K562 (cell line): ENCODE results near the gene MYH7. TPM values are rescaled to one million over a fixed set of nuclear protein-coding genes. Genes with fewer than 3 reads are reported as not detected.

Source experiments
- ATAC-seq: fragments of 200-7000 bp; cut with Tn5 transposase; 3 replicates; pipeline ENCODE4 v1.9.1; 2020; ENCODE audit warnings: moderate library complexity
- BruUV-seq: library from RNA; stranded (reverse); fragments of 400-500 nt; replicated peaks from 2 replicates; lab custom pipeline; 2021; lab: Mats Ljungman, UMichigan
- CTCF ChIA-PET: fragments of 300-600 bp; formaldehyde crosslinking; extraction: SDS; loops from one replicate; lab custom pipeline; 2021; ENCODE audit warnings: low intra/inter-chr PET ratio; lab: Yijun Ruan, JAX
- POLR2A ChIA-PET: fragments of 300-600, 350-650 bp; sonication (Branson Sonifier 250); formaldehyde crosslinking; extraction: SDS; loops from one replicate; lab custom pipeline; 2021; ENCODE audit warnings: antibody characterized with exemption, inconsistent platforms; lab: Yijun Ruan, JAX
- DNase-seq, 4 experiments: peaks; one replicate each; pipeline versions ENCODE4 v3.0.0 to v3.0.0-alpha.2; 2011 to 2018; ENCODE audit warnings: low spot score in 3 of 4, mixed read lengths in 3 of 4; ENCODE audit errors: extremely low read depth in 1 of 4
- FAIRE-seq: peaks from 2 replicates; lab custom pipeline; 2011; peaks lifted over from hg19 to GRCh38; lab: Jason Lieb, UNC
- H2AFZ ChIP-seq: 2 replicates; pipeline ENCODE4 v1.6.0; 2011; ENCODE audit warnings: low read depth, low read length, control low read depth, inconsistent platforms
- H3K27ac ChIP-seq: fragments of 200-600 bp; 3 replicates; pipeline ENCODE4 v1.8.0; 2011; ENCODE audit warnings: low read depth, mild to moderate bottlenecking, control low read depth, inconsistent platforms, low read length, moderate library complexity, mixed read lengths; ENCODE audit errors: extremely low read depth
- H3K27me3 ChIP-seq, 2 experiments: fragments of 300-600 bp in 1 of 2; 2 replicates in 1 of 2; 3 replicates in 1 of 2; pipeline versions ENCODE4 v1.6.0 to v1.8.0; 2011; ENCODE audit warnings: inconsistent platforms in 2 of 2, low read length in 2 of 2, mild to moderate bottlenecking in 1 of 2, mixed read lengths in 1 of 2, moderate library complexity in 1 of 2; ENCODE audit not compliant: control insufficient read depth in 2 of 2, insufficient read depth in 2 of 2
- H3K36me3 ChIP-seq: fragments of 300-600 bp; 3 replicates; pipeline ENCODE4 v1.8.0; 2011; ENCODE audit warnings: mild to moderate bottlenecking, low read length, inconsistent platforms; ENCODE audit not compliant: control insufficient read depth, insufficient read depth
- H3K4me1 ChIP-seq, 2 experiments: fragments of 200-600 bp in 1 of 2; replicated peaks in 1 of 2; 2 replicates in 1 of 2; 3 replicates in 1 of 2; pipeline versions ENCODE4 v1.5.1 to v1.8.0; 2011; ENCODE audit warnings: inconsistent platforms in 2 of 2, low read length in 2 of 2, mild to moderate bottlenecking in 1 of 2, mixed read lengths in 1 of 2, moderate library complexity in 1 of 2; ENCODE audit not compliant: control insufficient read depth in 2 of 2, insufficient read depth in 2 of 2
- H3K4me2 ChIP-seq: 2 replicates; pipeline ENCODE4 v1.6.1; 2011; ENCODE audit warnings: low read length, control low read depth, inconsistent platforms, mixed read lengths; ENCODE audit not compliant: insufficient read depth
- H3K4me3 ChIP-seq: fragments of 200-600 bp; sonication (generic), shearing (Covaris generic); 2 replicates; pipeline ENCODE4 v1.5.1; 2016; ENCODE audit warnings: control low read depth, inconsistent platforms
- H3K79me2 ChIP-seq: fragments of 200-600 bp; 3 replicates; pipeline ENCODE4 v1.8.0; 2011; ENCODE audit warnings: low read length, inconsistent platforms; ENCODE audit not compliant: control insufficient read depth, insufficient read depth
- H3K9ac ChIP-seq, 2 experiments: 2 replicates each; pipeline versions ENCODE4 v1.6.0 to v1.6.1; 2011; ENCODE audit warnings: low read depth in 2 of 2, low read length in 2 of 2, control low read depth in 1 of 2, inconsistent platforms in 1 of 2, mild to moderate bottlenecking in 1 of 2, mixed read lengths in 1 of 2; ENCODE audit not compliant: insufficient read depth in 1 of 2
- H3K9me1 ChIP-seq: one replicate; pipeline ENCODE4 v1.6.0; 2011; ENCODE audit warnings: inconsistent platforms, mild to moderate bottlenecking, low read length, moderate library complexity; ENCODE audit not compliant: control insufficient read depth, insufficient read depth
- H3K9me3 ChIP-seq: replicated peaks from 2 replicates; pipeline ENCODE4 v1.5.1; 2011; ENCODE audit warnings: low read depth, low read length, inconsistent platforms; ENCODE audit not compliant: control insufficient read depth, insufficient read depth
- H4K20me1 ChIP-seq: replicated peaks from 2 replicates; pipeline ENCODE4 v1.6.1; 2011; ENCODE audit warnings: low read length, inconsistent platforms, mixed read lengths; ENCODE audit not compliant: control insufficient read depth, insufficient read depth
- ARID1B ChIP-seq: fragments of 450-650 bp; IDR thresholded peaks from 2 replicates; pipeline ENCODE4 v1.6.1; 2016; ENCODE audit warnings: antibody characterized with exemption, mild to moderate bottlenecking, inconsistent platforms
- FOXP1 ChIP-seq: sonication (generic); formaldehyde crosslinking; IDR thresholded peaks from 2 replicates; pipeline ENCODE4 v1.8.0; 2022; ENCODE audit warnings: mild to moderate bottlenecking, missing genetic modification reagents
- TARDBP ChIP-seq: fragments of 450-650 bp; IDR thresholded peaks from 2 replicates; pipeline ENCODE4 v1.6.1; 2016
- ZNF3 ChIP-seq: fragments of 250-450 bp; sonication (Bioruptor Pico); IDR thresholded peaks from 2 replicates; pipeline ENCODE4 v1.5.0; 2021; ENCODE audit warnings: mild to moderate bottlenecking, moderate library complexity
- WGBS: fragments of 100-300 bp; shearing (Covaris generic); methylation state at CpG from one replicate; pipeline ENCODE4 v1.1.6; 2016; ENCODE audit warnings: low coverage, mixed read lengths; ENCODE audit not compliant: insufficient coverage; ENCODE audit errors: missing lambda C conversion rate; 5-methylcytosine and 5-hydroxymethylcytosine counted together
- in situ Hi-C: fragments of 300-500 bp; cut with MboI; formaldehyde crosslinking; loops from 4 replicates; pipeline ENCODE4 v1.15.0; 2018; ENCODE audit warnings: inconsistent platforms, mixed read lengths
- intact Hi-C: fragments of 100-400 bp; cut with micrococcal nuclease; formaldehyde crosslinking; loops from 2 replicates; pipeline ENCODE4 v1.14.2; 2022
- polyA plus RNA-seq, 8 experiments: library from polyadenylated mRNA; depleted of rRNA in 4 of 8; stranded (reverse) in 5 of 8; unstranded in 3 of 8; fragments of >200 nt; fragmentation: Nextera tagmentation in 2 of 8; fragmentation: Illumina TruSeq in 1 of 8; extraction: Ambion mirVana in 2 of 8; extraction: Trizol in 1 of 8; gene quantifications; 2 replicates each; pipeline versions ENCODE4 v1.2.1 to v1.2.3, GENCODE V29; 2011 to 2014; ENCODE audit warnings: inconsistent platforms in 1 of 8, missing spikeins in 1 of 8
- total RNA-seq, 7 experiments: library from RNA; depleted of rRNA in 6 of 7; stranded (reverse); fragments of >200 nt in 6 of 7; fragmentation: Illumina TruSeq in 2 of 7; extraction: Trizol in 2 of 7; gene quantifications; 2 replicates each; pipeline versions ENCODE4 v1.2.1 to v1.2.3, GENCODE V29; 2011 to 2021; ENCODE audit warnings: low replicate concordance in 1 of 7
- TF ChIP-seq, protein P1 (sequence below): sonication (generic); formaldehyde crosslinking; IDR thresholded peaks from 2 replicates; pipeline ENCODE4 v1.8.0; 2023; ENCODE audit warnings: missing genetic modification reagents, mild to moderate bottlenecking, borderline replicate concordance
- TF ChIP-seq, protein P2 (sequence below): fragments of 200-600 bp; sonication (generic); IDR thresholded peaks from one replicate; pipeline ENCODE4 v1.6.1; 2012; ENCODE audit warnings: mild to moderate bottlenecking, low read depth, low read length, inconsistent platforms

MYH7 gene
- total and polyA plus RNA-seq, 9 of the 15 experiments (the other 6 are each of a cell fraction or from before 2014, with no cell fraction given) = not detected

- Histone ChIP-seq H3K4me3 (no peak within 1 kb of the TSS), H3K9me3 (no peaks in the 10 kb centered on the region), H3K9me1 (no peaks in the 10 kb centered on the region), H2AFZ (no peak within 1 kb of the TSS), H3K27ac (no peak within 1 kb of the TSS), H3K36me3 (no peaks in the 10 kb centered on the region), H3K79me2 (no peaks in the 10 kb centered on the region), H3K4me1 (peaks cover 0 to 9% of the 10 kb centered on the region in 2 experiments; a peak in 3 of 5 replicates), H4K20me1 (no peaks in the 10 kb centered on the region; the same call in 1 of the 2 replicates), H3K27me3 (peaks cover 4 to 26% of the 10 kb centered on the region in 2 experiments; a peak in 3 of 5 replicates), H3K4me2 (no peak within 1 kb of the TSS), H3K9ac (no peak within 1 kb of the TSS)
- ATAC-seq (no peak), DNase-seq (no peak), FAIRE-seq (no peak)
- ChIA-PET CTCF (no interaction called here), POLR2A (interaction anchor here (0.8 to 1.1 kb wide), 2 partner anchors 13 to 277 kb away, joined by 3 read pairs; partner anchors contain the start of genes ACIN1 and C14orf119)
- BruUV-seq = no TSS peak
- intact Hi-C loops = no loop called here
- in situ Hi-C loops = no loop called here
- 0% methylated on average over 2 of the region's 2 CpGs for WGBS
- TF ChIP-seq ZNF3 (CRISPR knock-in tag) (no peak), FOXP1 (CRISPR knock-in tag) (no peak), ARID1B (no peak), TARDBP (no peak)
- TF ChIP-seq, protein P1, sequence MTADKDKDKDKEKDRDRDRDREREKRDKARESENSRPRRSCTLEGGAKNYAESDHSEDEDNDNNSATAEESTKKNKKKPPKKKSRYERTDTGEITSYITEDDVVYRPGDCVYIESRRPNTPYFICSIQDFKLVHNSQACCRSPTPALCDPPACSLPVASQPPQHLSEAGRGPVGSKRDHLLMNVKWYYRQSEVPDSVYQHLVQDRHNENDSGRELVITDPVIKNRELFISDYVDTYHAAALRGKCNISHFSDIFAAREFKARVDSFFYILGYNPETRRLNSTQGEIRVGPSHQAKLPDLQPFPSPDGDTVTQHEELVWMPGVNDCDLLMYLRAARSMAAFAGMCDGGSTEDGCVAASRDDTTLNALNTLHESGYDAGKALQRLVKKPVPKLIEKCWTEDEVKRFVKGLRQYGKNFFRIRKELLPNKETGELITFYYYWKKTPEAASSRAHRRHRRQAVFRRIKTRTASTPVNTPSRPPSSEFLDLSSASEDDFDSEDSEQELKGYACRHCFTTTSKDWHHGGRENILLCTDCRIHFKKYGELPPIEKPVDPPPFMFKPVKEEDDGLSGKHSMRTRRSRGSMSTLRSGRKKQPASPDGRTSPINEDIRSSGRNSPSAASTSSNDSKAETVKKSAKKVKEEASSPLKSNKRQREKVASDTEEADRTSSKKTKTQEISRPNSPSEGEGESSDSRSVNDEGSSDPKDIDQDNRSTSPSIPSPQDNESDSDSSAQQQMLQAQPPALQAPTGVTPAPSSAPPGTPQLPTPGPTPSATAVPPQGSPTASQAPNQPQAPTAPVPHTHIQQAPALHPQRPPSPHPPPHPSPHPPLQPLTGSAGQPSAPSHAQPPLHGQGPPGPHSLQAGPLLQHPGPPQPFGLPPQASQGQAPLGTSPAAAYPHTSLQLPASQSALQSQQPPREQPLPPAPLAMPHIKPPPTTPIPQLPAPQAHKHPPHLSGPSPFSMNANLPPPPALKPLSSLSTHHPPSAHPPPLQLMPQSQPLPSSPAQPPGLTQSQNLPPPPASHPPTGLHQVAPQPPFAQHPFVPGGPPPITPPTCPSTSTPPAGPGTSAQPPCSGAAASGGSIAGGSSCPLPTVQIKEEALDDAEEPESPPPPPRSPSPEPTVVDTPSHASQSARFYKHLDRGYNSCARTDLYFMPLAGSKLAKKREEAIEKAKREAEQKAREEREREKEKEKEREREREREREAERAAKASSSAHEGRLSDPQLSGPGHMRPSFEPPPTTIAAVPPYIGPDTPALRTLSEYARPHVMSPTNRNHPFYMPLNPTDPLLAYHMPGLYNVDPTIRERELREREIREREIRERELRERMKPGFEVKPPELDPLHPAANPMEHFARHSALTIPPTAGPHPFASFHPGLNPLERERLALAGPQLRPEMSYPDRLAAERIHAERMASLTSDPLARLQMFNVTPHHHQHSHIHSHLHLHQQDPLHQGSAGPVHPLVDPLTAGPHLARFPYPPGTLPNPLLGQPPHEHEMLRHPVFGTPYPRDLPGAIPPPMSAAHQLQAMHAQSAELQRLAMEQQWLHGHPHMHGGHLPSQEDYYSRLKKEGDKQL = no peak
- TF ChIP-seq, protein P2, sequence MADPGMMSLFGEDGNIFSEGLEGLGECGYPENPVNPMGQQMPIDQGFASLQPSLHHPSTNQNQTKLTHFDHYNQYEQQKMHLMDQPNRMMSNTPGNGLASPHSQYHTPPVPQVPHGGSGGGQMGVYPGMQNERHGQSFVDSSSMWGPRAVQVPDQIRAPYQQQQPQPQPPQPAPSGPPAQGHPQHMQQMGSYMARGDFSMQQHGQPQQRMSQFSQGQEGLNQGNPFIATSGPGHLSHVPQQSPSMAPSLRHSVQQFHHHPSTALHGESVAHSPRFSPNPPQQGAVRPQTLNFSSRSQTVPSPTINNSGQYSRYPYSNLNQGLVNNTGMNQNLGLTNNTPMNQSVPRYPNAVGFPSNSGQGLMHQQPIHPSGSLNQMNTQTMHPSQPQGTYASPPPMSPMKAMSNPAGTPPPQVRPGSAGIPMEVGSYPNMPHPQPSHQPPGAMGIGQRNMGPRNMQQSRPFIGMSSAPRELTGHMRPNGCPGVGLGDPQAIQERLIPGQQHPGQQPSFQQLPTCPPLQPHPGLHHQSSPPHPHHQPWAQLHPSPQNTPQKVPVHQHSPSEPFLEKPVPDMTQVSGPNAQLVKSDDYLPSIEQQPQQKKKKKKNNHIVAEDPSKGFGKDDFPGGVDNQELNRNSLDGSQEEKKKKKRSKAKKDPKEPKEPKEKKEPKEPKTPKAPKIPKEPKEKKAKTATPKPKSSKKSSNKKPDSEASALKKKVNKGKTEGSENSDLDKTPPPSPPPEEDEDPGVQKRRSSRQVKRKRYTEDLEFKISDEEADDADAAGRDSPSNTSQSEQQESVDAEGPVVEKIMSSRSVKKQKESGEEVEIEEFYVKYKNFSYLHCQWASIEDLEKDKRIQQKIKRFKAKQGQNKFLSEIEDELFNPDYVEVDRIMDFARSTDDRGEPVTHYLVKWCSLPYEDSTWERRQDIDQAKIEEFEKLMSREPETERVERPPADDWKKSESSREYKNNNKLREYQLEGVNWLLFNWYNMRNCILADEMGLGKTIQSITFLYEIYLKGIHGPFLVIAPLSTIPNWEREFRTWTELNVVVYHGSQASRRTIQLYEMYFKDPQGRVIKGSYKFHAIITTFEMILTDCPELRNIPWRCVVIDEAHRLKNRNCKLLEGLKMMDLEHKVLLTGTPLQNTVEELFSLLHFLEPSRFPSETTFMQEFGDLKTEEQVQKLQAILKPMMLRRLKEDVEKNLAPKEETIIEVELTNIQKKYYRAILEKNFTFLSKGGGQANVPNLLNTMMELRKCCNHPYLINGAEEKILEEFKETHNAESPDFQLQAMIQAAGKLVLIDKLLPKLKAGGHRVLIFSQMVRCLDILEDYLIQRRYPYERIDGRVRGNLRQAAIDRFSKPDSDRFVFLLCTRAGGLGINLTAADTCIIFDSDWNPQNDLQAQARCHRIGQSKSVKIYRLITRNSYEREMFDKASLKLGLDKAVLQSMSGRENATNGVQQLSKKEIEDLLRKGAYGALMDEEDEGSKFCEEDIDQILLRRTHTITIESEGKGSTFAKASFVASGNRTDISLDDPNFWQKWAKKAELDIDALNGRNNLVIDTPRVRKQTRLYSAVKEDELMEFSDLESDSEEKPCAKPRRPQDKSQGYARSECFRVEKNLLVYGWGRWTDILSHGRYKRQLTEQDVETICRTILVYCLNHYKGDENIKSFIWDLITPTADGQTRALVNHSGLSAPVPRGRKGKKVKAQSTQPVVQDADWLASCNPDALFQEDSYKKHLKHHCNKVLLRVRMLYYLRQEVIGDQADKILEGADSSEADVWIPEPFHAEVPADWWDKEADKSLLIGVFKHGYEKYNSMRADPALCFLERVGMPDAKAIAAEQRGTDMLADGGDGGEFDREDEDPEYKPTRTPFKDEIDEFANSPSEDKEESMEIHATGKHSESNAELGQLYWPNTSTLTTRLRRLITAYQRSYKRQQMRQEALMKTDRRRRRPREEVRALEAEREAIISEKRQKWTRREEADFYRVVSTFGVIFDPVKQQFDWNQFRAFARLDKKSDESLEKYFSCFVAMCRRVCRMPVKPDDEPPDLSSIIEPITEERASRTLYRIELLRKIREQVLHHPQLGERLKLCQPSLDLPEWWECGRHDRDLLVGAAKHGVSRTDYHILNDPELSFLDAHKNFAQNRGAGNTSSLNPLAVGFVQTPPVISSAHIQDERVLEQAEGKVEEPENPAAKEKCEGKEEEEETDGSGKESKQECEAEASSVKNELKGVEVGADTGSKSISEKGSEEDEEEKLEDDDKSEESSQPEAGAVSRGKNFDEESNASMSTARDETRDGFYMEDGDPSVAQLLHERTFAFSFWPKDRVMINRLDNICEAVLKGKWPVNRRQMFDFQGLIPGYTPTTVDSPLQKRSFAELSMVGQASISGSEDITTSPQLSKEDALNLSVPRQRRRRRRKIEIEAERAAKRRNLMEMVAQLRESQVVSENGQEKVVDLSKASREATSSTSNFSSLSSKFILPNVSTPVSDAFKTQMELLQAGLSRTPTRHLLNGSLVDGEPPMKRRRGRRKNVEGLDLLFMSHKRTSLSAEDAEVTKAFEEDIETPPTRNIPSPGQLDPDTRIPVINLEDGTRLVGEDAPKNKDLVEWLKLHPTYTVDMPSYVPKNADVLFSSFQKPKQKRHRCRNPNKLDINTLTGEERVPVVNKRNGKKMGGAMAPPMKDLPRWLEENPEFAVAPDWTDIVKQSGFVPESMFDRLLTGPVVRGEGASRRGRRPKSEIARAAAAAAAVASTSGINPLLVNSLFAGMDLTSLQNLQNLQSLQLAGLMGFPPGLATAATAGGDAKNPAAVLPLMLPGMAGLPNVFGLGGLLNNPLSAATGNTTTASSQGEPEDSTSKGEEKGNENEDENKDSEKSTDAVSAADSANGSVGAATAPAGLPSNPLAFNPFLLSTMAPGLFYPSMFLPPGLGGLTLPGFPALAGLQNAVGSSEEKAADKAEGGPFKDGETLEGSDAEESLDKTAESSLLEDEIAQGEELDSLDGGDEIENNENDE = no peak
Observed at GRCh38 chr14:23372509-23372908, 63.0 kb downstream of the MYH7 start, which contains the start of gene IL25. Gene IL25, plus strand, starts transcription at chr14:23372809.
